Dedifferentiated amniotic fluid mesenchymal stem cell (primary cell): ENCODE results near the gene PLPP2.

Experiments used
- DNase-seq: peaks from one replicate; pipeline ENCODE4 v3.0.0-alpha.2; 2016; ENCODE audit errors: extremely low spot score

PLPP2 gene

GRCh38 chr19:293436-294110, 2.4 kb upstream of the PLPP2 start:
- DNase-seq, result no peak

- DNase-seq, result no peak
Measured at GRCh38 chr19:292951-293350, 1.7 kb upstream of the PLPP2 start.

GRCh38 chr19:292281-292884, 1.2 kb upstream of the PLPP2 start:
- DNase-seq, result no peak

GRCh38 chr19:291561-292280, 518 bp upstream of the PLPP2 start:
- no peak for DNase-seq

- no peak for DNase-seq
Measured at GRCh38 chr19:290372-291005, 714 bp downstream of the PLPP2 start.

GRCh38 chr19:289651-290371, 1.4 kb downstream of the PLPP2 start:
- DNase-seq, result no peak

GRCh38 chr19:288911-289310, 2.3 kb downstream of the PLPP2 start:
- DNase-seq, result no peak

- DNase-seq, result no peak
Measured at GRCh38 chr19:287381-287871, 3.8 kb downstream of the PLPP2 start.

GRCh38 chr19:283395-283794, 7.8 kb downstream of the PLPP2 start:
- no peak for DNase-seq

- DNase-seq, result no peak
Measured at GRCh38 chr19:282501-282900, 8.7 kb downstream of the PLPP2 start.

- no peak for DNase-seq
Measured at GRCh38 chr19:281992-282391, 9.2 kb downstream of the PLPP2 start.

- no peak for DNase-seq
Measured at GRCh38 chr19:281156-281853, 9.9 kb downstream of the PLPP2 start.

- DNase-seq, result no peak
Measured at GRCh38 chr19:280541-281009, 10.6 kb downstream of the PLPP2 start.

GRCh38 chr19:279656-280055, 11.5 kb downstream of the PLPP2 start:
- no peak for DNase-seq

GRCh38 chr19:279231-279630, 12.0 kb downstream of the PLPP2 start:
- DNase-seq, result no peak

GRCh38 chr19:277581-278165, 13.5 kb downstream of the PLPP2 start:
- DNase-seq, result no peak

- DNase-seq, result no peak
Measured at GRCh38 chr19:277131-277530, 14.1 kb downstream of the PLPP2 start.

- DNase-seq, result no peak
Measured at GRCh38 chr19:275958-276646, 15.1 kb downstream of the PLPP2 start.

GRCh38 chr19:275000-275399, 16.2 kb downstream of the PLPP2 start:
- DNase-seq, result no peak

GRCh38 chr19:273393-273792, 17.8 kb downstream of the PLPP2 start:
- no peak for DNase-seq
